ENCODE data around the gene HDAC8.
"Not testable (repeated sequence)": the region's sequence is repeated elsewhere in the genome, so short reads cannot be mapped to it uniquely, and the experiment has no call there.

The HDAC8 gene

DNA sequence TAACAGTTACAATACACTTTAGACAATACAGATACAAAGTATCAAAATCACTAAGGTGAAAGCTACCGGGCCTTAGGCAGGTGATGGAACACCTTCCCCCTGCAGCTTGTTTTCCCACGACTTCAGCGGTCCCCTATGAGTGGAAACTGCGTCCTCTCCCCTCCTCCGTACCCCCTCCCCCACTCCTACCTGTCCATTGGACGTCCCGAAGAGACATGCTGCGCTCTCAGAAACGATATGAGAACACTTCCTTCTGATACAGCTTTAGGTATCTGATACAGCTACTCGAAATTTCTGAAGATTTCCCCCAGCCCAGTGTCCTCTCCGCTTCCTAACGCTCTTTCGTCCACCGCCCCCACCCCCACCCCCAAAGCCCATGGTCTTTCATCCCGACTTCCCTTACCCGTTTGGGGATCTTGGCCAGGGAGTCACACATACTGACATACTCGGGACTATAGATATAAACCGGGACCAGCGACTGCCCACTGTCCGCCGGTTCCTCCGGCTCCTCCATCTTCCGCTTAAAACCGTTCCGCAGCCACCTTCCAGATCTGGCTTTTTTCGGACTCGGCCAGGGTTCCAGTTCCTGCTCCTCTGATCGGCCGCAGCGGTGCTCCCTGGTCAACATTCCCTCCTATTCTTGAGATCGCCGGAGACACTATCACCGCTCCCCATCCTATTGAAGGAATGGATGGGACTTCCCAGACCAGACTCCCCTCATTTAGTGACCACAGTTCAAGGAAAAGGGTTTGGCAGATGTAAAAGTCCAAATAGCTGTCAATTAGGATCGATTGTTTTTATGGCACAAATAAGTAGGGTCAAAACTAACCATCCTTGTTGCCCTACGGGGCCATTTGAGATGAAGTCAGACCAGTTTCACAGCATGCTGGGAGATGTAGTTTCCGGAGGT is at the start of gene HDAC8:
Gene HDAC8 (minus strand): TSS at position 596 of the 910 bp plus-strand sequence. CDS start 82 bp downstream, at position 514.
- no peak for DNase-seq (ENCODE audit: low read depth)

DNA sequence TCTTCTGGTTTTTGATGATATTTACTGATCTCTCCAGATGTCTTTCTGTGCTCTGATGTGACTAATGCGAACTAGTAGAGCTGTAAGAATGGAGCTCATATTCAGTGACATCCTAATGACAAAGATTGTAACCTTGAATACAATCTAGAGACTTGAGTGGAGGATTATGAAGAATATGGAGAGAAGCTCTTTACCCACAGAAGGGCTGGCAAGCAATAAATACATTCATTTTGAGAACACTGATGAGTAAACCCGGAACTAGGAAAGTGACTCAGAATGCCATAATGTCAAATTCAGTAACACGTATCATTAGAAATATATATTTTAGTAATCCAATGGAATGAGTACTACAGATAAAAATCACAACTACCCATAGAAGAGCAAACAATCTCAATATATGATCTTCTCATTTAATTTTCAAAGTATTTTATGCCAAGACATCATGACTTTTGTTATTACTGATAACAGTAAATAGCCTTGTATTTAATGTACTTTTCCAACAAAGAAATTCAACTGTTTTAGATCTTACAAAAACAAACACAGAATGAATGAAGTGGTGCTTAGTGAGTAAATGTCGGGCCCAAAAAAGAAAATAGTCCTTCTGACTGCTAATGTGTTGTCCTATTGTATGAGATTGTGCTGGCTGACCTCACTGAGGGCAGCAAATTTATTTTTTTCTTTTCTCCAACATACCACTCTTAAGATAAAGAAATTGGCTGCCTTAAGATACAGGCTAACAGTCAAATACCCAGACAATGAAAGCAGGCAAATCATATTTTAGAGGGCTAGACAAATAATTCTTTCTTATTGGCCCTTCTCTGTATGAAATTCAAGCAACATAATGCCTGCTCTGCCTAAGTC is 49.2 kb upstream of the HDAC8 start:
- DNase-seq (ENCODE audit: low read depth), result no peak

DNA sequence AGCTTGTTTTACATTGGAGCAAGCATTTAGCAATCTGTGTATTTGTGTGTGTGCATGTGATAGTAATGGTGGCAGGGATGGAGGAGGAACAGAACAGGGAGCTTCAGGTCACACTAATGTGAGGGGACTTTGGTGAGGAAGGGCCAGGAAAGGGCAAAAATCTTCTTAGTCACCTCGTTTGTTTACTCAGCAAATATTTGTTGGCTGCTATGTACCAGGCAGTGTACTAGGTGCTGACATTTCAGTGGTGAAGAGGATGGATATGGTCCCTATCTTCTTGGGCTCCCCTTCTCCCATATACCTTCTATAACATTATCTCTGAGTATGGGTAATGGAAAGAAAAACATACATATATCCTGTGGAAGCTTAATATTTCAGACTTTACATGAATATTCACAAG is 48.5 kb upstream of the HDAC8 start:
- DNase-seq (ENCODE audit: low read depth), result no peak

GRCh38 chrX:72620550-72621145 is 48.0 kb upstream of the HDAC8 start:
- DNase-seq (ENCODE audit: low read depth), result peak; percentile 15

DNA sequence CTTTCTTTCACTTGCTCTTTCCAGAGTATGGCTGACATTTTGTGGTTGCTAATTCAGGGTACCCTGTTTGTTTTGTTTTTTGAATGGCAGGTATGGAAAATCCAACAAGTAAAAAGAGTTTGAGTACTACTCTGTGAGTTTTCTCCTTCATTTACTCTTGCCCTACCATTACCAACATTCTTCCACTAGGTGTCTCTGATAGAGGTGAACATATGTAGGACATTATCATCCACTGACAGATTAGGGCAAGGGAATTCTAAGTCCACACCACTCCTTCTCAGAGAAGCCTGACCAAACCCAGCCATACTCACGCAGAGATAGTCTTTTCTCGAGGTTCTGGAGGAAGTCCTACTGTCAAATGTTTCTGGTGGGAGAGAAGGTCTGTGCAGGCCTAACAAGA is 36.7 kb upstream of the HDAC8 start:
- no peak for DNase-seq (ENCODE audit: low read depth)

DNA sequence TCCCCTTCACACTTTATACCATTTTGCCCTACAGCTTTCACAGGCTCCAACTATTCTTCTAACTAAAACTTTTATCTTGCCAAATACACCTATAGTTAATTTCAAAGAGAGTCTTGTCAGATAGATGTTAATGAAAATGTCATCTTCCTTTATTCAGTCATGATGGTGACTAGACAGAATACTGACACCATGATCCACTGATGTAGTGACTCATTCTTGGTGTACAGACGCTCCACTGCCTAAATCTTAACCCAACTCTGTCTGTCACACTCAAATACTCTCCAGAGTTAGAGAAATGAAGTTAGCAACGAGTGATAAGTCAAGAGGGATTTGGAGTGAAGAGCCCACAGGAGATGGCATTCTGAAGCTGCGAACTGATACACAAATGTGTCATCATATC is 32.1 kb upstream of the HDAC8 start:
- no peak for DNase-seq (ENCODE audit: low read depth)

DNA sequence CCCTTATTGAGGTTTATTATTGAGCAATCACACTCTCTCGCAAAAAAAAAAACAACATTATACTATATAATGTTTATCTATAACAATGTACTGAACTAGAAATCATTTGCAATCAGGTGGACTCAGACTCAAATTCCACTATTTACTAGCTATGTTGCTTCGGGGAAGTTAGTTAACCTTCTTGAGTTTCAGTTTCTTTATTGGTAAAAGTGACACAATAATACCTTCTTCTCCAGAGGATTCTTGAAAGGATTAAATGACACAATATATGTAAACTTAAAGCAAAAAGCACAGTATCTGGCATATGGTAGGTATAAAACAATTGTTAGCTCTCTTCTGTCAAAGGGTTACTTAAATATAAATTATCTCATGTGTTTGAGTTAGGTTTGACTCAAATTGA is 31.5 kb upstream of the HDAC8 start:
- no peak for DNase-seq (ENCODE audit: low read depth)

DNA sequence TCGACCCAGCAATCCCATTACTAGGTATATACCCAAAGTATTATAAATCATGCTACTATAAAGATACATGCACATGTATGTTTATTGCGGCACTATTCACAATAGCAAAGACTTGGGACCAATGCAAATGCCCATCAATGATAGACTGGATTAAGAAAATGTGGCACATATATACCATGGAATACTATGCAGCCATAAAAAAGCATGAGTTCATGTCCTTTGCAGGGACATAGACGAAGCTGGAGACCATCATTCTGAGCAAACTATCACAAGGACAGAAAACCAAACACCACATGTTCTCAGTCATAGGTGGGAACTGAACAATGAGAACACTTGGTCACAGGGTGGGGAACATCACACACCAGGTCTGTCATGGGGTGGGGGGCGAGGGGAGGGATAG is 18.4 kb upstream of the HDAC8 start:
- DNase-seq (ENCODE audit: low read depth), result not testable (repeated sequence)

- no peak for DNase-seq (ENCODE audit: low read depth)
These were observed 11.5 kb upstream of the HDAC8 start for GRCh38 chrX:72584163-72584562.

- DNase-seq (ENCODE audit: low read depth), result no peak
These were observed 3.7 kb upstream of the HDAC8 start for GRCh38 chrX:72576141-72576894.

GRCh38 chrX:72573158-72573511 is 492 bp upstream of the HDAC8 start:
- DNase-seq (ENCODE audit: low read depth), result no peak

DNA sequence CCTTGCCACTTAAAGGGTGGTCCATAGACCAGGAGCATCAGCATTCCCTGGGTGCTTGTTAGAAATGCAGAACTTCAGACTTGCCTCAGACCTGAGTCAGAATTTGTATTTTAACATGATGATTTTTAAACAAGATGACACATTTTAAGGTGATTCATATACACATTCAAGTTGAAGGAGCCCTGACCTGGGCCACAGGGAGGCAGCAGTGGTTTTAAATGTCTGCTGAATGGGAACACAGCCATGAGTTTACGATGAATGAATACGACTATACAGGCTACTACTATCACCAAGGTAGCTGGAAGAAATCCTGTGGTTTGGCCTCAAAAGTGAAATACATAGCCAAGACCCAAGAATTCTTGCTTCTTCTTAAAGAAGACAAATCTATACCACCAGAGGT is 2.9 kb downstream of the HDAC8 start:
- DNase-seq (ENCODE audit: low read depth), result no peak

- DNase-seq (ENCODE audit: low read depth), result no peak
These were observed 4.1 kb downstream of the HDAC8 start for GRCh38 chrX:72568406-72569092.

DNA sequence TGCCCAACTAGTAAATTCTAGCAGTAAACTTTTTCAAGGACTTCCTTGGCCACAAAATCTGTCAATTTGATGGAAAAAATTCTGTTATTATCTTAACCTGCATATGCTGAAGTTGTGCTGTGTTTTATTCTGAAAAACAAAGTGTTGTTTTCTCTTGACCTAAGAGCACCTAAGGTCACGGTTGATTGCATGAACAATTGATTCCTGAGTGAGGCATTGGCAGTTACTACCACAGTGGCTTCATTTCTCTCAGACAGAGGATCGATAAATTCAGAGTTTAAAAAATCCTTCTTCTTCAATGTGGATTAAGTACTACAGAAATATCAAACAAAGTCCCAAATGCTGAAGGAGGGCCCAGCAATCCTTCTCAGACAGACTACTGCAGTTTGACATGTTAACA is 6.2 kb downstream of the HDAC8 start:
- no peak for DNase-seq (ENCODE audit: low read depth)

- not testable (repeated sequence) for DNase-seq (ENCODE audit: low read depth)
These were observed 13.0 kb downstream of the HDAC8 start for GRCh38 chrX:72559655-72560054.

DNA sequence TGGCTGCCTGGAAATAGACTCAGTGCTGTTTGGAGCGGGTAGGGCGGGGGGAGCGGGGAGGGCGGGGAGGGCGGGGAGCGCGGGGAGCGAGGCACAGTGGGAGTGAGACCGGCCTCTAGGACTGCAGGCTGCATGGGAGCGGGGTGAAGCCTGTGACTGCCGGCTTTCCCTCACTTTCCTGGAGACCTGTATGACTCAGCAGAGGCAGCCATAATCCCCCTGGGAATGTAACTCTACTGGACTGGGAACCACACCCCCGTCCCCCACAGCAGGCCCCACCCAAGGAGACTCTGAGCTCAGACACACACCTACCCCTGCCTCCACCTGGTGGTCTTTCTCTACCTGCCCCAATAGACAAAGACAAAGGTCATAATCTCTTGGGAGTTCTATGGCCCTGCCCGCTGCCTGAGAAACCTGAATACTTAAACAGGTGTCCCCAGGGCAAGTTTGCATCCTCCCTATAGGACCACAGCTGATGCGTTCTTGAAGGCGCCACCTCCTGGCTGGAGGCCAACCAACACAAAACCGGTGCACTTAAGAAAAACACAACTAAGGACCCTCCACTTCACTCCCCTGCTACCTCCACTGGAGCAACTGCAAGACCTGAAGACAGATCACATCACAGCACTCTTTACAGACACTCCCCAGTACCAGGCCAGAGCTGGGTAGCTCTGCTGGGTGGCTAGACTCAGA is 18.0 kb downstream of the HDAC8 start:
- no peak for DNase-seq (ENCODE audit: low read depth)

GRCh38 chrX:72552443-72552842 is 20.2 kb downstream of the HDAC8 start:
- DNase-seq (ENCODE audit: low read depth), result not testable (repeated sequence)

- no peak for DNase-seq (ENCODE audit: low read depth)
These were observed 26.7 kb downstream of the HDAC8 start for GRCh38 chrX:72545990-72546389.

- no peak for DNase-seq (ENCODE audit: low read depth)
These were observed 32.3 kb downstream of the HDAC8 start for GRCh38 chrX:72540318-72540717.

- no peak for DNase-seq (ENCODE audit: low read depth)
These were observed 32.8 kb downstream of the HDAC8 start for GRCh38 chrX:72539822-72540221.

- no peak for DNase-seq (ENCODE audit: low read depth)
These were observed 36.1 kb downstream of the HDAC8 start for GRCh38 chrX:72536542-72536941.
